Small intestine (tissue), 7 donors: Measurements from ENCODE around the gene TTLL8. TPM values are rescaled to one million over a fixed set of nuclear protein-coding genes. Genes with fewer than 3 reads are reported as not detected.

Source experiments
- DNase-seq, 2 donors: peaks; one replicate each; pipeline versions ENCODE4 v3.0.0 to v3.0.0-alpha.2; 2013
- FAIRE-seq: peaks from 2 replicates; lab custom pipeline; 2012; peaks lifted over from hg19 to GRCh38; lab: Jason Lieb, UNC
- H3K27ac ChIP-seq, 3 donors: one replicate each; pipeline ENCODE4 v1.5.1; 2013; ENCODE audit warnings: low read length in 2 of 3, mild to moderate bottlenecking in 2 of 3, control low read depth in 1 of 3, inconsistent platforms in 1 of 3, low read depth in 1 of 3, moderate library complexity in 1 of 3
- H3K27me3 ChIP-seq, 3 donors: one replicate each; pipeline ENCODE4 v1.6.1; 2013; ENCODE audit warnings: low read length in 3 of 3, inconsistent platforms in 1 of 3; ENCODE audit not compliant: control insufficient read depth in 3 of 3, insufficient read depth in 3 of 3
- H3K36me3 ChIP-seq, 3 donors: one replicate each; pipeline ENCODE4 v1.6.1; 2013; ENCODE audit warnings: low read length in 3 of 3, inconsistent platforms in 1 of 3, low read depth in 1 of 3, mild to moderate bottlenecking in 1 of 3, moderate library complexity in 1 of 3; ENCODE audit not compliant: control insufficient read depth in 3 of 3, insufficient read depth in 2 of 3
- H3K4me1 ChIP-seq, 3 donors: one replicate each; pipeline ENCODE4 v1.6.1; 2013; ENCODE audit warnings: low read length in 2 of 3, inconsistent platforms in 1 of 3, low read depth in 1 of 3, mild to moderate bottlenecking in 1 of 3, moderate library complexity in 1 of 3; ENCODE audit not compliant: control insufficient read depth in 3 of 3, insufficient read depth in 2 of 3
- H3K4me3 ChIP-seq, 3 donors: one replicate each; pipeline ENCODE4 v1.5.1; 2013; ENCODE audit warnings: low read length in 3 of 3, control low read depth in 1 of 3, inconsistent platforms in 1 of 3, low read depth in 1 of 3, mild to moderate bottlenecking in 1 of 3, moderate library complexity in 1 of 3
- H3K9me3 ChIP-seq, 2 donors: one replicate each; pipeline ENCODE4 v1.6.1; 2013; ENCODE audit warnings: low read depth in 1 of 2, low read length in 1 of 2; ENCODE audit not compliant: control insufficient read depth in 2 of 2, insufficient read depth in 1 of 2
- WGBS, 3 donors: extraction: QIAGEN DNeasy Blood & Tissue Kit; methylation state at CpG; one replicate each; pipeline ENCODE4 v1.1.7; 2013; 5-methylcytosine and 5-hydroxymethylcytosine counted together
- polyA plus RNA-seq, 4 donors: library from polyadenylated mRNA; stranded (reverse) in 3 of 4; unstranded in 1 of 4; fragments of 200-250 nt in 3 of 4; fragments of 120-200 nt in 1 of 4; gene quantifications; one replicate each; pipeline versions ENCODE4 v1.2.1 to v1.2.3, GENCODE V29; 2013
- donor health status: healthy with polysubstance abuse.
- donor health status: control.
- donor health status: control.
- donor health status: Bipolar disorder and iron deficiency.
- donor health status: healthy.

Gene TTLL8
- polyA plus RNA-seq, 4 donors, result not detected

- peaks cover 0 to 13% (median 0%) of the 10 kb centered on the region in 3 donors for H3K4me1 ChIP-seq
- no peak overlapping the region for H3K4me3 ChIP-seq
- FAIRE-seq, result no peak
- WGBS, 3 donors, result 67 to 83% (median 77%) methylated on average over 5 of the region's 5 CpGs
- DNase-seq, result no peak
- no peaks in the 10 kb centered on the region for H3K9me3 ChIP-seq
- H3K27ac ChIP-seq, result no peak overlapping the region
- no peaks in the 10 kb centered on the region for H3K36me3 ChIP-seq
- peaks cover 0 to 12% (median 0%) of the 10 kb centered on the region in 3 donors for H3K27me3 ChIP-seq
Measured at GRCh38 chr22:50086526-50086925, 28.4 kb upstream of the TTLL8 start.

GRCh38 chr22:50085211-50085972 lies 27.3 kb upstream of the TTLL8 start, which contains the start of gene MLC1:
Gene MLC1 (minus strand): TSS chr22:50085426. CDS start chr22:50084902, 524 bp downstream.
- no peak for DNase-seq
- Histone ChIP-seq H3K36me3 (no peaks in the 10 kb centered on the region), H3K9me3 (no peaks in the 10 kb centered on the region), H3K27me3 (peaks cover 0 to 12% (median 0%) of the 10 kb centered on the region in 3 donors), H3K4me3 (no peak within 1 kb of the TSS), H3K27ac (no peak within 1 kb of the TSS), H3K4me1 (peaks cover 0 to 13% (median 0%) of the 10 kb centered on the region in 3 donors)
- no peak for FAIRE-seq
- WGBS, 3 donors, result 43 to 69% (median 52%) methylated on average over 29 of the region's 29 CpGs

- Histone ChIP-seq H3K4me3 (no peak overlapping the region), H3K9me3 (no peaks in the 10 kb centered on the region), H3K4me1 (peaks cover 0 to 13% (median 0%) of the 10 kb centered on the region in 3 donors), H3K27ac (no peak overlapping the region), H3K27me3 (peaks cover 0 to 12% (median 0%) of the 10 kb centered on the region in 3 donors), H3K36me3 (no peaks in the 10 kb centered on the region)
- FAIRE-seq, result no peak
- WGBS, 3 donors, result 74 to 77% (median 74%) methylated on average over 16 of the region's 16 CpGs
- DNase-seq, result no peak
Measured at GRCh38 chr22:50084614-50085021, 26.5 kb upstream of the TTLL8 start.

DNA sequence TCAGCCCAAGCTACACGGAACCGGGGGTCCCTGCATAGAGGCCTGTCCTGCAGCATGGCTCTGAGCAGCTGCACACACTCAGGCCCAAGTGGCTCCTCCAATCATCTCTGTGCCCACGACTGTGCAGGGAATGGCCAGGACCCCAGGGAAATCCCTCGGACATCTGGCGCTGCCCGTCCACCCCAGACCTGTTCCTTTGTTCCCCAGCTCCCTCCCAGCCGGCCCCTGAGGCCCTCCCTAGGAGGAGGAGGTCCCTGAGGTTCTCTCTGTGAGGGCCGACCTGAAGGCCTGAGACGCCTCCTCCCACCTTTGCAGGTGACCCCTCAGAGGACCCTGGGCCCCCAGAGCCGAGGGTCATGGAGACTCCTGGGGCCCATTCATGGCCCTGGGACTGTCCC lies 26.0 kb upstream of the TTLL8 start:
- DNase-seq, result no peak
- Histone ChIP-seq H3K9me3 (no peaks in the 10 kb centered on the region), H3K4me3 (no peak overlapping the region), H3K27ac (no peak overlapping the region), H3K27me3 (peaks cover 0 to 12% (median 0%) of the 10 kb centered on the region in 3 donors), H3K4me1 (peaks cover 0 to 13% (median 0%) of the 10 kb centered on the region in 3 donors), H3K36me3 (no peaks in the 10 kb centered on the region)
- FAIRE-seq, result no peak
- WGBS, 3 donors, result 70 to 83% (median 74%) methylated on average over 10 of the region's 10 CpGs

- no peak for DNase-seq
- H3K36me3 ChIP-seq, result no peaks in the 10 kb centered on the region
- H3K4me3 ChIP-seq, result no peak overlapping the region
- peaks cover 0 to 13% (median 0%) of the 10 kb centered on the region in 3 donors for H3K4me1 ChIP-seq
- H3K27me3 ChIP-seq, result peaks cover 0 to 12% (median 0%) of the 10 kb centered on the region in 3 donors
- no peaks in the 10 kb centered on the region for H3K9me3 ChIP-seq
- H3K27ac ChIP-seq, result no peak overlapping the region
- FAIRE-seq, result no peak
- WGBS, 3 donors, result 37 to 75% (median 59%) methylated on average over 16 to 18 of the region's 18 CpGs
Measured at GRCh38 chr22:50083462-50084079, 25.5 kb upstream of the TTLL8 start.

- 20 to 66% (median 43%) methylated on average over 20 to 21 of the region's 21 CpGs for WGBS, 3 donors
- Histone ChIP-seq H3K27me3 (peaks cover 0 to 12% (median 0%) of the 10 kb centered on the region in 3 donors), H3K36me3 (no peaks in the 10 kb centered on the region), H3K27ac (no peak overlapping the region), H3K4me3 (no peak overlapping the region), H3K4me1 (peaks cover 0 to 13% (median 0%) of the 10 kb centered on the region in 3 donors), H3K9me3 (no peaks in the 10 kb centered on the region)
- DNase-seq, result peak; percentile 70 to 71
- no peak for FAIRE-seq
Measured at GRCh38 chr22:50082961-50083461, 24.9 kb upstream of the TTLL8 start.

GRCh38 chr22:50082197-50082715 lies 24.2 kb upstream of the TTLL8 start:
- H3K27ac ChIP-seq, result no peak overlapping the region
- H3K4me1 ChIP-seq, result peaks cover 0 to 13% (median 0%) of the 10 kb centered on the region in 3 donors
- DNase-seq (no peak), FAIRE-seq (no peak)
- no peaks in the 10 kb centered on the region for H3K9me3 ChIP-seq
- H3K27me3 ChIP-seq, result peaks cover 0 to 7% (median 0%) of the 10 kb centered on the region in 3 donors
- no peak overlapping the region for H3K4me3 ChIP-seq
- WGBS, 3 donors, result 75 to 90% (median 81%) methylated on average over 15 to 18 of the region's 18 CpGs
- H3K36me3 ChIP-seq, result no peaks in the 10 kb centered on the region
